GM21786 (cell line): ENCODE results near the gene CNTFR.

Source experiments
- ATAC-seq: cut with Tn5 transposase; IDR thresholded peaks from one replicate; pipeline ENCODE4 v1.9.1; 2021; ENCODE audit not compliant: unreplicated experiment

Gene CNTFR

GRCh38 chr9:34572628-34573027 is 16.9 kb downstream of the CNTFR start:
- no peak for ATAC-seq

GRCh38 chr9:34572092-34572491 is 17.4 kb downstream of the CNTFR start:
- no peak for ATAC-seq

- ATAC-seq: no peak
Observed at GRCh38 chr9:34571481-34571810, 18.1 kb downstream of the CNTFR start.

- no peak for ATAC-seq
Observed at GRCh38 chr9:34570809-34571480, 18.6 kb downstream of the CNTFR start.

- ATAC-seq: no peak
Observed at GRCh38 chr9:34570376-34570775, 19.1 kb downstream of the CNTFR start.

GRCh38 chr9:34568774-34569173 is 20.8 kb downstream of the CNTFR start:
- ATAC-seq: no peak

GRCh38 chr9:34568133-34568532 is 21.4 kb downstream of the CNTFR start:
- no peak for ATAC-seq

GRCh38 chr9:34566972-34567371 is 22.6 kb downstream of the CNTFR start:
- no peak for ATAC-seq

- no peak for ATAC-seq
Observed at GRCh38 chr9:34566322-34566721, 23.2 kb downstream of the CNTFR start.

- no peak for ATAC-seq
Observed at GRCh38 chr9:34565856-34566255, 23.7 kb downstream of the CNTFR start.

- ATAC-seq: no peak
Observed at GRCh38 chr9:34564617-34565016, 24.9 kb downstream of the CNTFR start.

- ATAC-seq: no peak
Observed at GRCh38 chr9:34563262-34563661, 26.3 kb downstream of the CNTFR start.

GRCh38 chr9:34562135-34562745 is 27.3 kb downstream of the CNTFR start:
- ATAC-seq: no peak

GRCh38 chr9:34560599-34561214 is 28.8 kb downstream of the CNTFR start:
- ATAC-seq: no peak

GRCh38 chr9:34559624-34560455 is 29.7 kb downstream of the CNTFR start:
- no peak for ATAC-seq

- ATAC-seq: no peak
Observed at GRCh38 chr9:34558919-34559623, 30.5 kb downstream of the CNTFR start.

GRCh38 chr9:34558364-34558763 is 31.2 kb downstream of the CNTFR start:
- ATAC-seq: no peak

GRCh38 chr9:34557426-34558321 is 31.9 kb downstream of the CNTFR start:
- no peak for ATAC-seq

GRCh38 chr9:34556949-34557348 is 32.6 kb downstream of the CNTFR start:
- no peak for ATAC-seq

GRCh38 chr9:34555936-34556525 is 33.5 kb downstream of the CNTFR start:
- ATAC-seq: no peak
